IPS-15b (cell line): Measurements from ENCODE around the gene RAB17.

Experiments used
- H3K27me3 ChIP-seq: one replicate; pipeline ENCODE4 v1.6.1; 2013; ENCODE audit warnings: low read length; ENCODE audit not compliant: control insufficient read depth, insufficient read depth
- H3K36me3 ChIP-seq: one replicate; pipeline ENCODE4 v1.6.1; 2013; ENCODE audit warnings: low read length; ENCODE audit not compliant: control insufficient read depth, insufficient read depth
- H3K4me1 ChIP-seq: one replicate; pipeline ENCODE4 v1.6.1; 2013; ENCODE audit warnings: mild to moderate bottlenecking, low read length; ENCODE audit not compliant: control insufficient read depth, insufficient read depth
- H3K4me3 ChIP-seq: one replicate; pipeline ENCODE4 v1.5.1; 2013; ENCODE audit warnings: low read depth, low read length
- H3K9ac ChIP-seq: one replicate; pipeline ENCODE4 v1.6.1; 2013; ENCODE audit warnings: low read depth, mild to moderate bottlenecking, low read length
- H3K9me3 ChIP-seq: one replicate; pipeline ENCODE4 v1.6.1; 2013; ENCODE audit warnings: mild to moderate bottlenecking, low read length; ENCODE audit not compliant: control insufficient read depth, insufficient read depth

RAB17 gene

DNA sequence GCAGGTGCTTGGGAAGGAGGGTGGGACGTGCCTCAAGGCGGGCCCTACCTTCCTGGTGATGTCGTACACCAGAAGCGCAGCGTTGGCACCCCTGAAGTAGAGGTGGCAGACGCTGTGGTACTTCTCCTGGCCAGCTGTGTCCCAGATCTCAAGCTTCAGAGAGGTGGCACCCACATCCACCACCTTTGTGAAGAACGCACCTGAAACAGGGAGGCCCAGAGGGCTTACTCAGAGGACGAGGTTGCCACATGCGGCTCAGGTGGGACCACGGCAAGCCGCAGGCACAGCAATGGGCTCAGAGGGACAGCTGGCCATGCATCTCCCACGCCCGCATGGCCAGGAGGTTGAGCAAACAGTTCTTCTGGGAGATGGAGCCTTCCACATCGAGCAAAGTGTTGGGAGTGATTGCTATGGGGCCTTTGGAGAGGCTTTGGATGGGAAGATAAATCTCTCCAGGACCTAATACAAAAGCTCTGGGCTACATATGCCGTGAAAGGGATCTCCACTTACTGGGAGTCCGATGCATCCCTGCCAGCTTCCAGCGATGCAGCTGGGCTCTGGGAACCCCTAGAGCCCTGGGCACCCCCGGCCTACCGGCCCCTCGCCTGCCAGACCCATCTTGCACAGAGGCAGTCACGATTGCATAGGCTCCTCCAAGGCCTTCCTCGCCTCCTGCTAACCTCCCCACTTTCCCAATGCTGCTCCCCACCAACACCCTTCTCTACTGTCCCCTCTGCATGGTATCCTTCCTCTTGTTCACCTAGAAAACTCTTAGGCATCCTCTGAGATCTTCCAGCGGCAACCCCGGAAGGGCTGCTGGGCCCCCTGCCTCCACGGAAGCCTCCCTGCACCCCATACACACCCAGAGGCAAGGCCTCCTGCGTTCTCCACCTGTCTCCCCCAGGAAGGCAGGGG is 12.3 kb downstream of the RAB17 start:
- Histone ChIP-seq H3K27me3 (no peaks in the 10 kb centered on the region), H3K36me3 (no peaks in the 10 kb centered on the region), H3K4me1 (peaks cover 2% of the 10 kb centered on the region), H3K9me3 (no peaks in the 10 kb centered on the region), H3K9ac (no peak overlapping the region), H3K4me3 (no peak overlapping the region)

GRCh38 chr2:237577458-237577857 is 13.1 kb downstream of the RAB17 start:
- no peaks in the 10 kb centered on the region for H3K36me3 ChIP-seq
- no peaks in the 10 kb centered on the region for H3K27me3 ChIP-seq
- peaks cover 4% of the 10 kb centered on the region for H3K4me1 ChIP-seq

DNA sequence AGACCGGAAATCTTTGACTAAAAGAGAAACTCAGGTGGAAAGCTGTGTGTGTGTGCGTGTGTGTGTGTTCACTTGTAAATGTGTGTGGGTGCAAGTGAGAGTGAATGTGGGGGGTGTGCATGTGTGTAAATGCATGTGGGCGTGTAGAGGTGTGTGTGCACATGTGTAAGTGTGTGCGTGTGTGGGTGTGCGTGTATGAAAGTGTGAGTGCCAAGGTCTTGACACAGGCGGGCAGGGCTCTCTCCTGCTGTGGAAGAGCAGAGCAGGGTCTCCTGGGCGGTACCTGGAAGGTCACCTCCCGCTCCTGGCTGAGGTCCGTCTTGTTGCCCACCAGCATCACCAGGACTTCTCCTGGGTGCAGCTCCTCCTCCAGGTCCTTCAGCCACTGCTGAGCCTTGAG is 13.6 kb downstream of the RAB17 start:
- Histone ChIP-seq H3K36me3 (no peaks in the 10 kb centered on the region), H3K4me1 (peaks cover 6% of the 10 kb centered on the region), H3K9me3 (no peaks in the 10 kb centered on the region), H3K4me3 (no peak overlapping the region), H3K27me3 (no peaks in the 10 kb centered on the region), H3K9ac (no peak overlapping the region)

More at GRCh38 chr2:237577458-237577857, 13.1 kb downstream of the RAB17 start:
- Histone ChIP-seq H3K4me3 (no peak overlapping the region), H3K9me3 (no peaks in the 10 kb centered on the region), H3K9ac (no peak overlapping the region)

DNA sequence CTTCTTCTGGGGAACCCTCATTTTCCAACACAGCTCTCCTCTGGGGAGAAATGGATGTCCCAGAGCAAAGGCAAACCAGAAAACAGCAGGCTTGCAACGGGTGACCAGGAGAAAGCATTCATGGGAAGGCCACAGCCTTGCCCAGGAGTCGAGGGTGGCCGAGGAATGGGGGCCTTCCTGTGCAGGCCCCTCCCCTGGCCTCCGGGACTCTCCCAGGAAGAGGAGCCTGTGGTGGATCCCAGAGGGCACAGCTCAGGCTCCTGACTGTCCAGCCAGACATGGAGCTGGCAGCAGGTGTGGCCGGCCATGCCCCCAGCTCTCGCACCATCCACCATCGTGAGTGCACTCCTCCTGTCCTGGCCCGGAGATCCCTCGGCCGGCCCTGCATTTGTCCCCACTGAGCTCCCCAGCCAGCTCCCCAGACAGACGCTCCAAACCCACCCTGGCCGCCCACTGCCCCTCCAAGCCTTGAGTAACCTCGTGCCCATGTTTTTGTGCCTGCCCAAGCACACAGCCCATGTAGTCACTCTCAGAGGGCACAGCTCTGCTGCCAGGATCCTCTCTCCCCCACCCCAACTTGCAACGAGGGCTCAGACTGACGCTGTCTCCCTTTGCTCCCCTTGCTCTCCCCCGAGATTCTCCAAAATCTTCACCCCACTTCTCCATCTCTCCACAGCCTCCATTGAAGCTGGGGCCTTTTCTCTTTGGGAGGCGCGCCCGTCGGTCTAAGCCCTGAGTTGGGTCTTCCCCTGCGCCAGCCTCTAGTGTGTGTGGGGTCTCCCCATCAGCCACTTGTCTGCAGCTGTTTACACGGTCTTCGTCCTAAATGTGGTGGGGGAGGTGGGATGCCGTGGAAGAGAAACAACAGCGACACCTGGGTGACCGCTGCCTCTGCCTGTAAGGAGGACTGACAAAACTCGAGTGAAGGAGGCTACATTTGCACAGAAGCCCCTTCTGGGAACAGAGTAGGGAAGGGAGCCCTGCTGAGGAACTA is 14.4 kb downstream of the RAB17 start:
- no peak overlapping the region for H3K4me3 ChIP-seq
- H3K4me1 ChIP-seq, result peaks cover 8% of the 10 kb centered on the region
- no peaks in the 10 kb centered on the region for H3K9me3 ChIP-seq
- H3K36me3 ChIP-seq, result no peaks in the 10 kb centered on the region
- H3K27me3 ChIP-seq, result no peaks in the 10 kb centered on the region
- H3K9ac ChIP-seq, result no peak overlapping the region

GRCh38 chr2:237574894-237575868 is 15.4 kb downstream of the RAB17 start:
- Histone ChIP-seq H3K4me1 (peaks cover 8% of the 10 kb centered on the region), H3K27me3 (no peaks in the 10 kb centered on the region), H3K9ac (no peak overlapping the region), H3K4me3 (no peak overlapping the region), H3K36me3 (no peaks in the 10 kb centered on the region), H3K9me3 (no peaks in the 10 kb centered on the region)

DNA sequence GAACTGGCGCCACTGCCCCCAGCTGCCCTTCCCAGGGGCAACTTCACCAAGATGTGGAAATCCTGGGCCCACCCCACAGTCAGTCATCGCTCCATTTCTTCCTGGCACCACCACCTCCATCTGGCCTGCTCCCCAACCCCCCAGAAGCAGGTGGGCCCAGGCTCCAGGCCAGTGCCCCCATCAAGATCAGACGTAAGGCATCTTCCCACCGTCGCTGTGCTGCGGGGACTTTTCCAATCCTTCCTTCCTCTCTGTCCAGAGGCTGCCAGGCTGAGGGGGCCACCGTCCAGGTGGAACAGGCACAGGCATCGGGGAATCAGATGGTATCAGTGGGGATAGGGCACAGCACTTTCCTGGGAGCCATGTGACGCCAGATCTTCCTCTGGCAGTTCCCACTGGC is 16.1 kb downstream of the RAB17 start:
- H3K4me3 ChIP-seq, result no peak overlapping the region
- H3K4me1 ChIP-seq, result peaks cover 8% of the 10 kb centered on the region
- H3K9me3 ChIP-seq, result no peaks in the 10 kb centered on the region
- H3K36me3 ChIP-seq, result no peaks in the 10 kb centered on the region
- no peaks in the 10 kb centered on the region for H3K27me3 ChIP-seq
- H3K9ac ChIP-seq, result no peak overlapping the region

DNA sequence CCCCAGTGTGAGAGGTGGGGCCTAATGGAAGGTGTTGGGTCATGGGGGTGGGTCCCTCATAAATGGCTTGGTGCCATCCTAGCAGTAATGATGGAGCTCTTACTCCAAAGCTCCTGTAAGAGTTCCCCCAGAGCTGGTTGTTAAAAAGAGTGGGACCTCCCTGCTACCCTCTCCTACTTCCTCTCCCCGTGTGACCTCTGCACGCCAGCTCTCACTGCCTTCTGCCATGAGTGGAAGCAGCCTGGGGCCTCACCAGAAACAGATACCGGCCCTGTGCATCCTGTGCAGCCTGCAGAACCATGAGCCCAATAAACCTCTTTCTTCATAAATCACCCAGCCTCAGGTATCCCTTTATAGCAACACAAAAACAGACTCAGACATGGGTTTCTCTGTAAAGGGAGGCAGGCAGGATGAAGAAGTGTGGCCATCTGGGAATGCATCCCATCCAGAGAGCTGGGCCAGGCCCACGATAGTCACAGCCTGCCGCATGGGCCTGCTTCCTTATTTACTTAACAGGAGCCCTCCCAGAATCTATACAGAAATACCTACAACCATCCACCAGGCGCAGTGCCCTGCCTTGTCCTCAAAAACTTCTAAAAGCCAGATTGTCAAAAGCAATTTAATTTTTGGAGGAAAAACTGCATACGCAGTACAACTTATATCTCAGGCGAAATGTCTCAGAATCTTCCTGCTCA is 16.7 kb downstream of the RAB17 start:
- Histone ChIP-seq H3K9ac (no peak overlapping the region), H3K27me3 (no peaks in the 10 kb centered on the region), H3K9me3 (no peaks in the 10 kb centered on the region), H3K4me1 (peaks cover 8% of the 10 kb centered on the region), H3K4me3 (no peak overlapping the region), H3K36me3 (no peaks in the 10 kb centered on the region)

GRCh38 chr2:237572742-237573101 is 17.8 kb downstream of the RAB17 start:
- H3K4me3 ChIP-seq, result no peak overlapping the region
- H3K4me1 ChIP-seq, result peaks cover 8% of the 10 kb centered on the region
- no peaks in the 10 kb centered on the region for H3K9me3 ChIP-seq
- no peaks in the 10 kb centered on the region for H3K27me3 ChIP-seq
- no peaks in the 10 kb centered on the region for H3K36me3 ChIP-seq
- no peak overlapping the region for H3K9ac ChIP-seq

DNA sequence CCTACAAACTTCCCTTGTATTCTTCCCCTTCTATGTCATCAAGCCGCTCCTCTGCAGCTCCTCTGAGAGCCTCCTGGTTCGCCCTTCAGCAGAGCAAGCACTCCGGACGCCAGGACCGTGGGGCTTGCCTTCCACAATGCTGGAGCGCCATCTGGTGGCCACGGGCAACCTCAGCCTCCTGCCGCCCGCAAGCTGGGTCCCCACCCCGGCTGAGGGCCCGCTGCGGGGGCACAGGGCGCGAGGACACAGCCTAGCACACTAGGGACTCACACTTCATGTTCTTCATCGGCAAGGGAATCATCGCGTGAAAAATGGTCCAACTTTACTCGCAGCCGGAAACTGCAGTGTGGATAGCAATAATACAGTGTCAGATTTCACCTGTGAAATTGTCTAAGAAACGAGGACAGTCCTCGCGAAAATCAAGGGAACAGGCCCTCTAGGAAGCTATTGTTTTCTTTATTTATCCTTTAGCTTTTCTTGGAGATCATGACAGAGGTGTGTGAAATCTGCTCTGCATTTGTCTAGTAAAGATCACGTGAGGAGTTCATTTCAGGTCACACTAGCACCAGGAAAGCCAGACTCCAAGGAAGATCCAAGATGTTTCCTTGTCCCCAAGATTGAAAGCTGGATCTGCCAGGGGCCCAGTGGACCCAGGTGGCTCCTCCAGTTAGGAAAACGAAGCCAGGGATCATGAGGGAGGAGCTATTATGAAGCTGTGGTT is 18.4 kb downstream of the RAB17 start:
- H3K9ac ChIP-seq, result peak overlapping the region; percentile 47

GRCh38 chr2:237571551-237571950 is 19.0 kb downstream of the RAB17 start:
- Histone ChIP-seq H3K9ac (no peak overlapping the region), H3K4me3 (no peak overlapping the region), H3K9me3 (no peaks in the 10 kb centered on the region), H3K36me3 (no peaks in the 10 kb centered on the region), H3K4me1 (peaks cover 8% of the 10 kb centered on the region), H3K27me3 (no peaks in the 10 kb centered on the region)

More for the DNA sequence above, 18.4 kb downstream of the RAB17 start:
- Histone ChIP-seq H3K9me3 (no peaks in the 10 kb centered on the region), H3K4me1 (peaks cover 8% of the 10 kb centered on the region), H3K27me3 (no peaks in the 10 kb centered on the region), H3K36me3 (no peaks in the 10 kb centered on the region), H3K4me3 (no peak overlapping the region)
